Measurements from ENCODE around the gene LAMA3. TPM values are rescaled to one million over a fixed set of nuclear protein-coding genes. Genes with fewer than 3 reads are reported as not detected.
"Not testable (repeated sequence)": the region's sequence is repeated elsewhere in the genome, so short reads cannot be mapped to it uniquely, and the experiment has no call there.

Gene LAMA3
- total RNA-seq, 3 donors from 2014 or later: 0.08 to 0.20 (median 0.11) TPM

GRCh38 chr18:23740105-23740830, 51.0 kb downstream of the LAMA3 start:
- Mint-ChIP-seq H3K27me3 (ENCODE audit: low read depth) (peaks cover 19% of the 10 kb centered on the region), H3K9me3 (no peaks in the 10 kb centered on the region), H3K4me1 (ENCODE audit: low read depth) (peaks cover 17% of the 10 kb centered on the region), H3K4me3 (no peak overlapping the region), H3K36me3 (ENCODE audit: insufficient read depth) (no peaks in the 10 kb centered on the region)
- DNase-seq: no peak
- ATAC-seq: no peak

DNA sequence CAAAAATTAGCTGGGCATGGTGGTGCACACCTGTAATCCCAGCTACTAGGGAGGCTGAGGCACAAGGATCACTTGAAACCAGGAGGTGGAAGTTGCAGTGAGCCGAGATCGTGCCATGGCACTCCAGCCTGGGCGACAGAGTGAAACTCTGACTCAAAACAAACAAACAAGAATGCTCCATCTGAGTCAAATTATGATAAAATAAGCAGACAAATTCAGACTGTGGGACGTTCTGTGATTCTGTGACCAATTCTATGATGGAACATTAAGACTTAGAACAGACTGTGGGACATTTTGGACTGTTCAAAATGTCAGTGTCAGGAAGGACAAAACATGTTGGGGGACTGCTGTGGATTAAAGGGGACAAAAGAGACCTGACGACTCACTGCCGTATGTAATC, 52.7 kb downstream of the LAMA3 start:
- Mint-ChIP-seq H3K27me3 (ENCODE audit: low read depth) (peaks cover 21% of the 10 kb centered on the region), H3K4me1 (ENCODE audit: low read depth) (peaks cover 17% of the 10 kb centered on the region)
- ATAC-seq; DNase-seq; H3K4me3 Mint-ChIP-seq; H3K9me3 Mint-ChIP-seq; H3K36me3 Mint-ChIP-seq (ENCODE audit: insufficient read depth): not testable (repeated sequence)

DNA sequence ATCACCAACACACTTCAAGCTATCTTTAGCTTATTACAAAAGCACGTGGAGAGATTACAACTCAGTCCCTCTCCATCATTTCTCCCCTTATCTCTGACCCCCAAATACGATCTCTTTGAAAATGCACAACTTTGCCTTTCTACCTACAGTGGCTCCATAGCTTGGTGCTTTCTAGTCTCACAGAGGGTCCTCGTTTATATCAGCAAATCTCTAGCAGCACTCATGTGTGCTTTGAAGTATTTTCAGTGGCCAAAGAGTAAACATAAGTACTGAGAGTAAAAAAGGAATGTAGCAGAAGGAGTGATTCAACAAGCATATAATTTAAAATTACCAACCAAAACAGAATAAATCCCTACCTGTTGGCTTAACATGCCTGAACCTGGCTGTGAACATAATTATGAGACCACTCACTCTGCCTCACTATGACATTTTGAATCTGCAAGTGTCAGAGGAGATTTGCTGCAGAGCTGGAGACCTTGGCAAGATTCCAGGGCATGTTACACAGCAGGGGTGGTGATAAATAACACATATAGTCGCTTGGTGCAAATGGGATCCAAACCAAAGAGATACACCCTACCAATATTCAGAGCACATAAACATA, 54.6 kb downstream of the LAMA3 start:
- Mint-ChIP-seq H3K36me3 (ENCODE audit: insufficient read depth) (no peaks in the 10 kb centered on the region), H3K4me3 (no peak overlapping the region), H3K27me3 (ENCODE audit: low read depth) (peaks cover 18% of the 10 kb centered on the region)

DNA sequence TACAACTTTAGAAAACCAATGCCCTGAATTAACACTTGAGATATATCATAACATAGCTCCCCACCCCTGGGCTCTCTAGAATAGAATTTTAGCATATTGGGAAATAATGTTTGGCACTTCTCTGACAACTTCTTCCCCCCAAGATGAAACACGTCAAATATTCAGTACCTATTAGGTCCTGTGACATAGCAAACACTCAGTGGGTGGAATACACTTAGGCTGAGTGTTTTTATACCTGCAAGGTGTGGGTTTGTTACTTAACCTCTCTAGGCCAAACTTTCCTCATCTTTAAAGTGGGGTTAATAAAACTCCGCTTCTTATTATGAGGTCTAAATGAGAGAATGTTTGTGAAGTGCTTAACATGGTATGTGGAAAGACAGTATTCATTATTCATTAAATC, 56.1 kb downstream of the LAMA3 start:
- no peaks in the 10 kb centered on the region for H3K36me3 Mint-ChIP-seq (ENCODE audit: insufficient read depth)
- DNase-seq (no peak), ATAC-seq (no peak)
- H3K4me3 Mint-ChIP-seq: no peak overlapping the region
- H3K27me3 Mint-ChIP-seq (ENCODE audit: low read depth): peaks cover 21% of the 10 kb centered on the region
- no peaks in the 10 kb centered on the region for H3K4me1 Mint-ChIP-seq (ENCODE audit: low read depth)
- H3K9me3 Mint-ChIP-seq: peaks cover 8% of the 10 kb centered on the region

More for the DNA sequence above, 54.6 kb downstream of the LAMA3 start:
- no peaks in the 10 kb centered on the region for H3K9me3 Mint-ChIP-seq
- ATAC-seq (no peak), DNase-seq (no peak)
- H3K4me1 Mint-ChIP-seq (ENCODE audit: low read depth): peaks cover 5% of the 10 kb centered on the region

DNA sequence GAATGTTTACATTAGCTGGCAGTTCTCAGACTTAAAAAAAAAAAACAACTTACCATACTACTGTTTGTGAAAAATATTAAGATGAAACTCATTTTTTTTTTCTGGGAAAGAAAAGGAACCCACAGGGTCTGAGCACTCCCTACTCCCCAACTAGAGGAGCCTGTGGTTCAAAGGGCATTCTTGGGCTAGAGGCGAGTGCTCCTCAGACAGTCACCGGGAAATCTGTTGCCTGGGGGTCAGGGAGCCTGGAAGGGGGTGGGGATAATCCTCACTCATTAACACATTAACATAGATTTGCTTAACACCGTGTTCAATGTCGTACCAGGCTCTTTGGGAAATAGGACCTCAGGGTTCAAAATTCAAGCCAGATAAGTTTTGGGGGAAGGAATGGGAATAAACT, 57.6 kb downstream of the LAMA3 start:
- ATAC-seq (no peak), DNase-seq (no peak)
- H3K4me3 Mint-ChIP-seq: no peak overlapping the region
- H3K27me3 Mint-ChIP-seq (ENCODE audit: low read depth): peaks cover 19% of the 10 kb centered on the region
- H3K9me3 Mint-ChIP-seq: peaks cover 8% of the 10 kb centered on the region
- no peaks in the 10 kb centered on the region for H3K36me3 Mint-ChIP-seq (ENCODE audit: insufficient read depth)
- H3K4me1 Mint-ChIP-seq (ENCODE audit: low read depth): no peaks in the 10 kb centered on the region

GRCh38 chr18:23752363-23752762, 63.1 kb downstream of the LAMA3 start:
- H3K36me3 Mint-ChIP-seq (ENCODE audit: insufficient read depth): no peaks in the 10 kb centered on the region
- no peaks in the 10 kb centered on the region for H3K4me1 Mint-ChIP-seq (ENCODE audit: low read depth)
- H3K9me3 Mint-ChIP-seq: peaks cover 8% of the 10 kb centered on the region
- DNase-seq (no peak), ATAC-seq (no peak)
- H3K27me3 Mint-ChIP-seq (ENCODE audit: low read depth): peaks cover 6% of the 10 kb centered on the region
- no peak overlapping the region for H3K4me3 Mint-ChIP-seq

GRCh38 chr18:23752796-23753195, 63.5 kb downstream of the LAMA3 start:
- H3K9me3 Mint-ChIP-seq: peaks cover 8% of the 10 kb centered on the region

DNA sequence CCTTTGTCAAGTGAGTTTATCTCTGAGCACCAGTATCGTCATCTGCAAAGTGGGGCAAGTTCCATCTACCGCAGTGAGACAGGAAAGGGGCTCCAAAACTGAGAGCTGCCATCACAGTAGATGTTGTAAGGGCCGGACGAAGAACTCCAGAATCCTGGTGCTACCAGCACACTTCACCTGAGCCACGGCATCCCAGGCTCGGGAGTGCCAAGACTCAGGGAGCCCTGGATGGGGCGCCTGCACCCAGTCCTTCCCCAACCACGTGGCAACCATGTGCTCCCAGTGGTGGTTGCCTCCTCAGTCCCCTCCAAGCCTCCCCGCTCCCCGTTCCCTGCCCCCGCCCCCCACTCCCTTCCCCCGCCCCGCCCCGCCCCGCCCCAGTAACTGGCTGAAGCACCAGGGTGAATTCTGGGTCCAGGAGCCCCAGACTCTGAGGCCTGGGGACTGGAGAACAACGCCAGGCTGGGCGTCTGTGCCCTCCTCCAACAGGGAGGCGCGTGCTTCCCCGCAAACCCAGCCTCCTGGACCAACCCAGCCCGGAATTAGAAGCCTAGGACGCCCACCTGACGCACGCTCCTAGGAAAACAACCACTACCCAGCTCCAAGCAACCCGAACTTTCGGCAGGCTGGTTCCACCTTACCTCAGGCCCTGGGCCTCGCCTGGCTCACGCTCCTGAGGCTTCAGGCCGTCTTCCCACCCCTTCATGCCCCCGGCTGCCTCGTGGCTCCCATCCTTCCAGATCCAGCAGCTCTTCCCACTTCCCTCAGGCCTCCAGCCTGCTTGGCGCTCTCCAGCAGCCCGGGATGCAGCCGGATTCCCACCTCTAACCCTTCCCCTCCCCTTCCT, 67.6 kb downstream of the LAMA3 start:
- no peak overlapping the region for H3K4me3 Mint-ChIP-seq
- ATAC-seq: no peak
- H3K27me3 Mint-ChIP-seq (ENCODE audit: low read depth): peaks cover 3% of the 10 kb centered on the region
- DNase-seq: no peak
- H3K9me3 Mint-ChIP-seq: no peaks in the 10 kb centered on the region
- H3K36me3 Mint-ChIP-seq (ENCODE audit: insufficient read depth): no peaks in the 10 kb centered on the region
- no peaks in the 10 kb centered on the region for H3K4me1 Mint-ChIP-seq (ENCODE audit: low read depth)

More at GRCh38 chr18:23752796-23753195, 63.5 kb downstream of the LAMA3 start:
- ATAC-seq (no peak), DNase-seq (no peak)
- H3K27me3 Mint-ChIP-seq (ENCODE audit: low read depth): peaks cover 6% of the 10 kb centered on the region
- H3K4me1 Mint-ChIP-seq (ENCODE audit: low read depth): no peaks in the 10 kb centered on the region
- H3K36me3 Mint-ChIP-seq (ENCODE audit: insufficient read depth): no peaks in the 10 kb centered on the region
- no peak overlapping the region for H3K4me3 Mint-ChIP-seq

DNA sequence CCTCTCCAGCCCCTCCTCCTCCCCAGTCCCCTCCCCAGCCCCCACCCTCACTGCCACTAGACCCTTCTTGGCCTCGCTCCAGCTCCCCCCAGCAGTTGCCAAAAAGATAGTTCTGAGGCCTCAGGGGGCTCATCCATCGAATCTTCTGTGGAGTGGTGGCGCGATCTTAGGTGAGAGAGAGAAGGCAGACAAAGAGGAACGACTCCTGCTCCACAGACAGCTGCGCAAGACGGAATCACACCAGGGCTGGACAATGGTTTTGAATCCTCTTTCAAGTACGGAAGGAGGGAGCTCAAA, 68.1 kb downstream of the LAMA3 start:
- ATAC-seq: no peak
- Mint-ChIP-seq H3K4me3 (no peak overlapping the region), H3K4me1 (ENCODE audit: low read depth) (no peaks in the 10 kb centered on the region), H3K36me3 (ENCODE audit: insufficient read depth) (no peaks in the 10 kb centered on the region), H3K27me3 (ENCODE audit: low read depth) (peaks cover 3% of the 10 kb centered on the region), H3K9me3 (no peaks in the 10 kb centered on the region)
- no peak for DNase-seq

DNA sequence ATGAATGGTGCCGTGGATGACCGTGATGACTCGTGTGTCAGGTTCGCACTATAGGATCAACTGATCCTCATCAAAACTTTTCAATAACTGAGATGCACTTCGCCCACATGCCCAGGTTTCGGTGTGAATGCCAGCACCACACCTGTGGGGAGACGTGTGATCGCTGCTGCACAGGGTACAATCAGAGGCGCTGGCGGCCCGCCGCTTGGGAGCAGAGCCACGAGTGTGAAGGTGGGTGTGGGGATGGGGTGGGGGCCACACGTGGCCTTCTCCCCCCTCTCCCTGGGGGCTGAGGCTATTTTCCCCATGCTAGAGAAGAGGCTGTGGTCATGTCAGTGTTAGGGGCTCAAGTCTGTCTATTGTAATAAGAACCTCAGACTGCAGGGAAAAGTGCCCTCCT, 69.0 kb downstream of the LAMA3 start:
- no peak for ATAC-seq
- Mint-ChIP-seq H3K4me1 (ENCODE audit: low read depth) (no peaks in the 10 kb centered on the region), H3K36me3 (ENCODE audit: insufficient read depth) (no peaks in the 10 kb centered on the region), H3K9me3 (no peaks in the 10 kb centered on the region), H3K4me3 (no peak overlapping the region), H3K27me3 (ENCODE audit: low read depth) (peaks cover 3% of the 10 kb centered on the region)
- DNase-seq: no peak

GRCh38 chr18:23761941-23762340, 72.7 kb downstream of the LAMA3 start:
- DNase-seq (no peak), ATAC-seq (no peak)
- Mint-ChIP-seq H3K27me3 (ENCODE audit: low read depth) (peaks cover 3% of the 10 kb centered on the region), H3K4me1 (ENCODE audit: low read depth) (no peaks in the 10 kb centered on the region), H3K36me3 (ENCODE audit: insufficient read depth) (no peaks in the 10 kb centered on the region), H3K4me3 (no peak overlapping the region), H3K9me3 (no peaks in the 10 kb centered on the region)

DNA sequence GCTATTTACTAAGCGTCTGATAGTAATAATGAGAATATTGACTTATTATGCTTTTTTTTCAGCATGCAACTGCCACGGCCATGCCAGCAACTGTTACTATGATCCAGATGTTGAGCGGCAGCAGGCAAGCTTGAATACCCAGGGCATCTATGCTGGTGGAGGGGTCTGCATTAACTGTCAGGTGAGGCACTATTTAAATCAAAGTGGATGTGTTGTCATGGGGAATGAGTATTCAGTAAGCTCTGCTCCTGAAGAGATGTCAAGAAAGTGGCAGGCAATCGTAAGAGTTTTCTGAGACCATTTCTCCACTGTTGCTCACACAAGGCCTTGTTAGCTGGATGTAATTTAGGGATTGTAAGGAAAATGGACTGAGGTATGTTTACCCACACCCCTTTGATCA, 74.1 kb downstream of the LAMA3 start:
- Mint-ChIP-seq H3K27me3 (ENCODE audit: low read depth) (peaks cover 3% of the 10 kb centered on the region), H3K4me1 (ENCODE audit: low read depth) (no peaks in the 10 kb centered on the region), H3K4me3 (no peak overlapping the region), H3K36me3 (ENCODE audit: insufficient read depth) (no peaks in the 10 kb centered on the region), H3K9me3 (peaks cover 6% of the 10 kb centered on the region)
- no peak for DNase-seq
- ATAC-seq: no peak

DNA sequence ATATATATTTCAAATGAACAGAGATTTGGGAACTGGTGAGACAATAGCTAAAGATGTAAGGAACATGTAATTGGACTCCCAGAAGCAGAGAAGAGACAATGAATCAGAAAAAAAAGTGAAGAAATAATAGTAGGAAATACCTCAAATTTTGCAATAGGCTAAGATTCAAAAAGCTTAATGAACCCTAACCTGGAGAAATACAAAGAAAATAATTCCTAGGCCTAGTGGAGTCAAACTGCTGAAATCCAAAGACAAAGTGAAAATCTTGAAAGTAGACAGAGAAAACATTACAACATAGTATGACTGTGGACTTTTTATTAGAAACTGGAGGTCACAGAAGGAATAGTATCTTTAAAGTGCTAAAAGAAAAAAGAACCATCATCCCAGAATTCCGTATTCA, 76.7 kb downstream of the LAMA3 start:
- DNase-seq: no peak
- Mint-ChIP-seq H3K27me3 (ENCODE audit: low read depth) (peaks cover 3% of the 10 kb centered on the region), H3K9me3 (peaks cover 10% of the 10 kb centered on the region), H3K36me3 (ENCODE audit: insufficient read depth) (no peaks in the 10 kb centered on the region), H3K4me1 (ENCODE audit: low read depth) (no peaks in the 10 kb centered on the region), H3K4me3 (no peak overlapping the region)
- ATAC-seq: no peak

DNA sequence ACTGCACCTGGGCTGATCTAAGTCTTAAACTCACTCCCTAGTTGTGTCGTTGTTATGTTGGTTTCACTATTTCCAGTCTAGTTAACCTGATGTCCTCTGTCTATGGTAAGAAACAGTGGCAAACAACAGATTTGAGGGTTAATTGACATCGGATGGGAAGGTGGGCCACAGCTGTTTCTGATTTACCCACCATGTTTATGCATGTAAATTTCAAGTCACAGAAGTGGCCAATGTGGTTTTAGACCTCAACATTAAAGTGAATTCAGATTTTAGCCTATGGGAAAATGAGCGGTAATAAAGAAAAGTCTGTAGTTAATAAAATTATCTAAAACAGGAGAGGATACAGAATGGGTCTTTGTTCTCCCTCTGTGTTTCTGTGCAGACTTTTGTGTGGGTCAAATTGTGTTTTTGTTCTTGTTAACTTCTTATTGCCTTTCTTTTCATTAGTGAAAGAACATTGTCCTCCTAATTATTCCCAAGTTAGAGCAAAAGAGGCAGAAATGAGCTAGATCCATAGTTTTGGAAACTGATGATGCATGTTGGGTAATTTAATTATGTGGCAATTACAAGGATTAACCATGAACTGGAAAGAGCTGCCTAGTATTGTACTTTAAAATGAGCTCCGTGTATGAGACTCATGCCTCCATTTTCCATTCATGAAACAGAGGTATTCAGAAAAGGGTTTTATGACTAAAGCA, 83.2 kb downstream of the LAMA3 start:
- peaks cover 10% of the 10 kb centered on the region for H3K9me3 Mint-ChIP-seq
- no peaks in the 10 kb centered on the region for H3K4me1 Mint-ChIP-seq (ENCODE audit: low read depth)
- DNase-seq (no peak), ATAC-seq (no peak)
- H3K4me3 Mint-ChIP-seq: no peak overlapping the region
- peaks cover 3% of the 10 kb centered on the region for H3K27me3 Mint-ChIP-seq (ENCODE audit: low read depth)
- no peaks in the 10 kb centered on the region for H3K36me3 Mint-ChIP-seq (ENCODE audit: insufficient read depth)

Measured in activated T-cell treated with anti-CD3 and anti-CD28 coated beads, Interleukin-2, amount 50 U/mL, for 4 hours (primary cell).